DMS 273 (cell line): ENCODE measurements around the gene PLIN1.

Experiments
- DNase-seq: peaks from one replicate; lab custom pipeline; 2025; ENCODE audit not compliant: unreplicated experiment; lab: John Stamatoyannopoulos, UW

Gene PLIN1

DNA sequence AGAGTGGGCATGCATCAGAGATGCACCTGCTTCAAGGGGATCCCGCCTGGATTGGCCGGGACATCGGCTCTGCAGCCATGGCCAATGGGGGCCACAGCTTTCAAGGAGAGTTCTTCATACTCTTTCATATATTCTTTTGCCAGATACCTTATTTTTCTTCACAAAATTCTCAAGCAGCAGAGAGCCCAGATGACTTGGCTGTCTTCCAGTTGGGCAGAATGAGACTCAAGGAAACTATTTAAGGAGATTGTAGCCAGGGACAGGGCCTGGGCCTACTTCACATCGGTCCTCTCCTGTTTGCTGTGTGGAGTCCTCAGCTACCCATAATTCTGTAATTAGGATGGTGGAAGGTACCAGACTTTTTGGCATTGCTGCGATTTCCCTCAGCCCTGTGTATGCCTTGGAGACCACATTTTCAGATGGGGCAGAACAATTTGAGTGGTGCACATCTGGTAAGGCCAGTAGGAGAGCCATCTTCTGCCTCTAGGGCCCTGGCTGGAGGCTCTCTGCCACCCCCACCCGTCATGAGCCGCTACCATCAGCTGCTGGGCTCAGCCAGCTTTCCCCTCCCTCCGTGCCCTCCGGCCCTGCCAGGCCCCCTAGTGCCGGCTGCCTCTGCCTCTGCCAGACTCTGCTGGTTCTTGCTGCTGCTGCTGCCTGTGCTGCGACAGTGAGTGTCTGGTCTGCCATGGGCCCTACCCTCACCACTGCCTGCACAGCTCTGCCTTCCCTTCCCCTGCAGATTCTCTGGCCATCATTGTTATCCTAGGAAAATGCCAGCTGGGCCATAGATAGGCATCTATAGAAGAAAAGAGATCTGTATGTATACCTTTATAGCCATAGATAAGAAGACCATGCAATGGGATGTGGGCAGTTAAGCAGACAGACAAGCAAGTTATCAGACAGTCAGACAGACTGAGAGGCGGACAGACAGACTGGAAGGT, 6.7 kb downstream of the PLIN1 start:
- peak; percentile 9 for DNase-seq

DNA sequence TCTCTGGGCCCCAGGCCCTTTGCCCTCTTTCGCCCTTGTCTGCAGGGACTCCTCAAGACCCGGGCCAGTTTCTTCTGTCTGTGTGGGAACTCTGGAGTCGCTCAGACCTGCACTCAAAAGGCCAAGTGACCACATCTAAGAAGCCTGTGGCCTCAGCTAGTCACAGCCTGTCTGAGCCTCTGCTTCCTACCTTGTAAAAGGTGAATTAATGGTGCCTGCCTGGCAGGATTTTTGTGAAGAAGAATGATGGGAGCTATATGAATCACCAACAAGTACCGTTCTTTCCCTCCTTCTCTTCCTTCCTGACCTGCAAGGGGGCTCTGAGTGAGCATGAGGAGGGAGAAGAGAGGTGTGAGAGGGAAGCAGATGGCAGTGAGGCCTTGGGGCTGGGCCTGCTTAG, 7.5 kb downstream of the PLIN1 start:
- no peak for DNase-seq

DNA sequence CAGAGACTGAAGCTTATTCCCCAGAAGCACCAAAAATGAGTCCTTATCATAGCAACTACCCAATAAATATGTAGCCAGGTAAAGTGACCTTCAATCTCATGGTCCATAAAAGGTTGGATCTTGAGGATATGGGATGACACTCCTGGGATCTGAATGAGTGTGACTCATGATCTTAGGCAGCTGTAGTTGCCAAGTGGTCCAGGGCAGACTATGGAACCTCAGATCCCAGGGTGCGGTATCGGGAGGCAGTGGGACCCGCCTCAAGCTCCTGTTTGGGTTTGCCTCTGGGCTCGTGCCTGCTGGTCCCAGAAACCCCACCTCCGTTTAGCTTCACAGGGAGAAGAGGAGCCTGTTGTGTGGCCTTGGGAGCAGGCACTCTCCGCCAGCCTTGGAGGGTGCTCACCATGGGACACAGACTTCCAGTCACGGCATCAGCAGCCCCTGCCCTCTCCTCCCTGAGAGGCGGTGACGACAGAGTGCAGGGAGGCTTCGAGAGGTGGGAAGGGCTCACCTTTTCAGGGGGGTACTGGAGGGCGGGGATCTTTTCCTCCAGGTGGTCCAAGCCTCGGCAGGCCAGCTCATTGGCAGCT, 8.1 kb downstream of the PLIN1 start:
- no peak for DNase-seq

DNA sequence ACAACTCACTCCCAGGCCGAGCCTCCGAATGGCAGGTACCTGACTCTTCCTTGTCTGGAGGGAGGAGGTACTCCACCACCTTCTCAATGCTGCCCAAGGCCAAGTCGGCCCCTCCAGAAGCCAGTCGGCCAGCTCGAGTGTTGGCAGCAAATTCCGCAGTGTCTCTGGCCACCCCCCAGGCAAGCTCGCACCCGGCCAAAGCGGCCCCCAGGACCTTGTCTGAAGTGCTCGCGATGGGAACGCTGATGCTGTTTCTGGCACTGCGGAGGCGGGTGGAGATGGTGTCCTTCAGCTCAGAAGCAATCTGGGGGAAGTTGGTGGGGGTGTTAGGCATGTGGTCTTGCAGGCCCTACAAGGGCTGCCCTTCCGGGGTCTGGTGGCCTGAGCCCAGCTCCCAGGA, 9.2 kb downstream of the PLIN1 start:
- no peak for DNase-seq

DNA sequence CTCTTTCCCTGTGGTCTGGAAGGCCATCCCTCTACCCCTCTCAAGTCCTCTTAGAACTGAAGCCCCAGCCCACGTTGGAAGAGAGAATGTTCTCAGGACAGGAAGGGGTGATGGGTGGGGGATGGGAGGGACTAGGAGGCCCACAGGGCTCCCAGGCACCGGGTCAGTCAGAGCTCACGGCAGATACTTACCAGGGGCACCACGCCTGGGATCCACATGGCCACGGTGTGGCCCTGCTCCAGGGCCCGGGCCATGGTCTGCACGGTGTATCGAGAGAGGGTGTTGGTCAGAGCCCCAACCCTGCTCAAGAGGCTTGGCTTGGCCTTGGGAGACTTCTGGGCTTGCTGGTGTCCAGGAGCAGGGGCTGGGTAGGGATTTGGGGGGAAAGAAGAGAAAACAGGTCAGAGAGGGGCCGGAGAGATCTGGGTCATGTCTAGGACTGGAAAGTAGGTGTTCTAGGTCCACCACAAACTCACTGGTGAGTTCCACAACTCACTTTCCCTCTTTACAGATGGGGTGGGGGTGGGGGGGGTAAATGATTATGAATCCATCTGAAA, 9.8 kb downstream of the PLIN1 start:
- DNase-seq: no peak

DNA sequence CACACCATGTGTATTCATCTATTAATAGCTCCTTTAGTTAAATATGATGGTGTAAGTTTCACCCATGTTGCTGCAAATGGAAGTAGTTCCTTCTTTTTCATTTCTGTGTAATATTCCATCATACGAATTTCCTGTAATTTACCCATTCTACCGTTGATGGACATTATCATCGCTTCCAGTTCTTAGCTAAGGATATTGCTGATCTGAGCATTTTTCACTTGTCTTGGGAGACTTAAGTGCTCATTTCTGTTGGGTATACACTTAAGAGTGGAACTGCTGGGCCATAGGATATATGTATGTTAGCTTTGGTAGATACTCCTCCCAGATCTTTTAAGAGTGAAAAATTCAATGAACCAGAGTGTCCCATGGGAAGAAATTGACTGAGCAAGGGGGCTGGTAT, 11.0 kb downstream of the PLIN1 start:
- DNase-seq: no peak

DNA sequence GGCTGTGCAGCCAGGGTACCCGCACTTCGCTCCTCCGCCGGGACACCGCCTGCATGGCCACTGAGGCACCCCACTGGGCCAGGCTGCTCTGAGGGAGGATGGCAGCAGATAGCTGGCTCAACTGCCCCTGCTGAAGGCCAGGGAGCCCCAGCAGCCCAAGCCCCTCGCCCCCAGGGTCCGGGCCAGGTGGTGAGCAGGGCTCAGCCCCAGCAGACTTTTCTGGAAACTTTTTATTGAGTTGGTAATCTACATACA, 11.5 kb downstream of the PLIN1 start:
- DNase-seq: no peak

DNA sequence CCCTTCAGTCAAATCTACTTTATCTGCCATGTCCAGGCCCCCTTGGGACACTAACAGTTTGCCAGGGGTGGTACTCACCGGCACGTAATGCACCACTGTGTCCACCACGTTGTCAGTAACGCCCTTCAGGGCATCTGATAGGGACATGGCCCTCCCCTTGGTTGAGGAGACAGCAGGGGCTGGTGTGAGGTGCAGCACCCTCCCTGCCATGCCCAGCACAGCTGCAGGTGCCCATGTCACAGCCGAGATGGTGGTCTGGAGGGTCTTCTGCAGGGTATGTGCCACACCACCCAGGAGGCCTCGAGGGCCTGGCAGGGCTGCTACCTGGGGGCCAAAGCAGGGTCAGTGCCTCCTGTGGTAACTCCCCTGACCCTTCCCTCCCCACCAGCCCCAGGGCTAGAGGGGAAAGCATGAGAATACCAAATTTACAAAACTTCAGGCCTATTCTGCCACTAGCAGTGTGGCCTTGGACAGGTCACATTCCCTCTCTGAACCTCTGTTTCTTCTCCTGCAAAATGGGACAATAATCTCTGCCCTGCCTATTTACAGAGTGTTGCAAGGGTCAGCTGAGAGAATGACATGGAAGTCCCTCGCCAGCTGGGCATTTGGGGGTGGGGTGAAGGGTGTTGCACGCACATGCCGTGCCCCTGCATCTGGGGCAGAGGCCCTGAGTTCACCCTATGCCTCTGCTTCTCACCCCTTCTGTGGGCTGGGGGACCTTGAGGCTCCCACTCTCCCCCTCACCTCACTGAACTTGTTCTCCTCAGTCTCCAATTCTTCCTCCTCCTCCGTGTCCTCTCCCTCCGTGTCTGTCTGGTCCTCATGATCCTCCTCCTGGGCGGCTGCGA, 12.1 kb downstream of the PLIN1 start:
- DNase-seq: no peak

DNA sequence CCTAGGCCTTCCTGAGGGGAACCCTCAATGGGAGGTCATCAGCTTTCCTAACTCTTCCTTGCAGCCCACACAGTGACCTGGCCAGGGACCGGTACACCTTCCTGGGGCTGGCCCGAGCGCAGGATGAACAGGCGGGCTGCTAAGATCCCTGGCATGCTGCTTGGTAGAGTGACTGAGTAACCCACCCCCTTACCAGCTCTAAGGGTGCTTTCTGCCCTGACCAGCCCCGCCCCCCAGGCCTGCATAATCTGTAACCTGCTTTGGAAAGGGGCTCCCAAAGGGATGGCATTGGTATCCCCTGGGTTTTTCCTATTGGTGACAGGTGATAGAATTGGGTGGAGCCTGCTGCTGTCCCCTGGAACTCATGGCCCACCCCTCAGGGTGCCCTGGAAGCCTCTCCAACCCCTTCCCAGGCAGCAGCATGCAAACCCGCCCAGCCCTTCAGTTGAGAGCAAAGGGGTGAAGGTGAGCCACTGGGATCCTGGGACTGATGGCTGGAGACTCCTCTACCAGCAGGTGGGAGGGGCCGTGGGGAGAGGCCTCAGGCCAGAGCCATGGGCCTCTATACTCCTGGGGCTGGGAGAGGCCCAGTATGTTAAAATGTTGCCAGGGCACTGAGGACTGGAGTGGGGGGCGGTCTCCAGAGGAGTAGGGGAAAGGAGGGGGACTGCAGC, 12.8 kb downstream of the PLIN1 start:
- DNase-seq: no peak

DNA sequence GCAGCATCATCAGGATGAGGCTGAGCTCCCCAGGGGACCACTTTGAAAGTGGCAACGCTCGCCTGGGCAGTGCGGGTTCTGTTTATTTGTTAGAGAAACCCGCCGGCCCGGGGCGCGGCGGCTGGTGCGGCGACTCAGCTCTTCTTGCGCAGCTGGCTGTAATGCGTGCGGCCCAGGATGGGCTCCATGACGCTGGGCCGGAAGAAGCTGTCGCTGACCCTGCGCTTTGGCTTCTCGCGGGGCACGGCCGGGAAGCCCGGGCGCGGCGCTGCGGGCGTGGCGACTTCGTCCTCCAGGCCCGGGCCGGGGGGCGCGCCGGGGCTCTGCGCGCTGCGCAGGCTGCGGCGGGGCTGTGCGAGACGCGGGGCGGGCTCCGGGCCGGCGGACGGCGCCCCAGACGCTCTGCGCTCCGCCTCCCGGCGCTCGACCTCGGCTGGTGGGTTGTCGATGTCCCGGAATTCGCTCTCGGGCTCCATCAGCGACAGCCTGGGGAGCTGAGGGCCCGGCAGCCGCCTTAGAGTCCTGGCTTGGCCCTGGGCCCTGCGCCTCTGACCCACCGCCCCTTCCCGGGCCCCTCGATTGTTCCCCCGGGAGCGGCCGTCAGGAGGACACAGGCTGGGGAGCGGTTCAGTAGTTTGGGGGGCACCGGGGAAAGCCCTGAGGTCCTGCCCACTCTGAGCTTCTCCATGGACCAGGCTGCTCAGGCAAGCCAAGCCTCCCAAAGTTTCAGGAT, 13.6 kb downstream of the PLIN1 start:
- peak; percentile 69 for DNase-seq

DNA sequence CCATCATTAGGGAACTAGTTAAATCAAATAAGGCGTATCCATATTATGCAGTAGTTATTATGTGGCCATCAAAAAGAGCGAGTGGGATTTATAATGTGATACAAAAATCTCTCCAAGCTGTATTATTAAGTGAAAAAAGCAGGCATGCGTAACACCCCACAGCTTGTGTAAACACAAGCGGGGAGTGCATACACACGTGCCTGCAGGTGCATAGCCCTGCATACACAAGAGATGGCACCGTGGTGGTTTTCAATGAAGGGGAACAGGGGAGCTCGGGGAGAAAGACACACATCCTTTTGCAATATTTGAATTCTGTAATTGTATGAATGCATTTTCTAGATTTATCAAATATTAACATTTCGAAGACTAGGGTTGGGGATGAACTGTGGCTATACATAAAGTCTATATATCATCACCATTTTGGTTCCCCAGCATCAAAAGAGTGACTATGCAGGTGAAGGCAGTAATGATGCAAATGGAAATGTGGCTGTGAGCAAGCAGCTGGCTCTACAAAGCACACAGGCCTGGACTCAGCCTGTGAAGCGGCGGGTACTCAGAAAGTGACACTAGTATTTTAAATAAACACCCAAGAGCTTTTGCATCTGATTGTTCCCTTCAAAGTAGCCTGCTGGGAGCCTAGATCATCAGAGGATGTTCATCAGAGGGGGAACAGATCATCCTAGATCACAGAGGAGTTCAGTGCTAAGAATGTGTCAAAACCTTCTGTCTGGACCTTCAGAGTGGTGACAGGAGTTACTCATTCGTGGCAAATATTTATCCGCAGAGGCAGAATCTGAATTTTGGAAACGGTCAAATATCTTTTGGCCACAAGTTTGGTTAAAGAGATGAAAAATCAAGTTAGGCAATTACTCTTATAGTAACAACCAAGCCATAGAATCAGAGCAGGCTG, 14.5 kb downstream of the PLIN1 start:
- peak; percentile 12 for DNase-seq

DNA sequence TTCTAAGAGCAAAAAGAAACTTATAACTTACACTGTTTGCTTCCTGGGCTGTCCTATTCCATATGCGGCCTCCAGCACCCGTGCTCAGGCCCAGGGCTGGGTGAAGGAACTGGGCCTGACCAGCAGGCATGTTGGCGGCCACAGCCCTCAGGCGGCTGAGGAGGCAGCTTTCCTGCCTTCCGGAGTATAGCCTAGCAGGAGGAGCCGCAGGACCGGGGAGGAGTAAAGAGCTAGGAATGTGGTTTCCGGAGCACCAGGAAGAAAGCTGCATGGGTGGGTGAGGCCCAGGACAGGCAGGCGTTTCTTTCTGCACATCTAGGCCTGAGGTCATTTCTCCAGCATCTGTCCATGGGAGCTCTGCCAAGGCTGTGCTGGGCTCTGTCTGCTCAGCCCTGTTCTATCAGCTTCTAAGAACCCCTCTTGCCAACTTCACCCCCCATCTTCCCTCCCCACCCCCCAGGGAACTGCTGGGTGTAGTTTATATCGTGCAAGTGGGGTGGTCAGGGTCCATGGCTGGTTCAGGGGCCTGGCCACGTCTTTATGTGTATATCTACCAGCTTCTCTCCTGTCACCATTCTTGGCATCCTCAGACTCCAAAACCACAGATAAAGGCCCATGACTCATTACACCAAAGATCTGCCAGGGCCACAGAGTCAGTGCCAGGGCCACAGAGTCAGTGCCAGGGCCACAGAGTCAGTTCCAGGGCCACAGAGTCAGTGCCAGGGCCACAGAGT, 16.1 kb downstream of the PLIN1 start:
- peak; percentile 78 for DNase-seq

DNA sequence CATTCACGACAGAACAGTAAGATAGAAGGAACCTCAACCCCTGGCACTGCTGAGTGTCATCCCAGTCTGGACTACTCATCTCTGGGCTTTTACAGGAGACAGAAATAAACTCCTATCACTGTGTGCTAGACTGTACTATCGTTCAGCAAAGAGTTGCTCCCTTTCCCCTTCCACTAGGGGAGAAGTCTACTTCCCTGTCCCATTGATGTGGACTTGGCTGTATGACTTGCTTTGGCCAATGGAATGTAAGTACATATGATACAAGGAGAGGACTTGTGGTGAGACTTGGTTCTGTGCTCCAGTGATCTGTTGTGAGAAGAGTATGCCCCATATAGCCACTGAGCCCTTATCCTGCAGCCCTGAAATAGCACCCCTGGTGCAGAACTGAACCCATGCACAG, 18.6 kb downstream of the PLIN1 start:
- no peak for DNase-seq

DNA sequence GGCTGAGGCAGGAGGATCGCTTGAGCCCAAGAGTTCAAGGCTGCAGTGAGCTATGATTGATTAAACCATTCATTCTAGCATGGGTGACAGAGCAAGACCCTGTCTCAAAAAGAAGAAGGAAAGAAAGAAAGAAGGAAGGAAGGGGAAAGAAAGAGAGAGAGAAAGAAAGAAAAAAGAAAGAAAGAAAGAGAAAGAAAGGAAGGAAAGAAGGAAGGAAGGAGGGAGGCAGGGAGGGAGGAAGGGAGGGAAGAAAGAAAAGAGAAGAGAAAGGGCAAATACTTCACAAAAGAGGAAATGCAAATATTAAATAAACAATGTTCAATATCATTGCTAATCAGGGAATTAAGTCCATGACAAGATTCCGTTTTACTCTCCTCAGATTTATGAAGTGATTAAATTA, 19.9 kb downstream of the PLIN1 start:
- no peak for DNase-seq

DNA sequence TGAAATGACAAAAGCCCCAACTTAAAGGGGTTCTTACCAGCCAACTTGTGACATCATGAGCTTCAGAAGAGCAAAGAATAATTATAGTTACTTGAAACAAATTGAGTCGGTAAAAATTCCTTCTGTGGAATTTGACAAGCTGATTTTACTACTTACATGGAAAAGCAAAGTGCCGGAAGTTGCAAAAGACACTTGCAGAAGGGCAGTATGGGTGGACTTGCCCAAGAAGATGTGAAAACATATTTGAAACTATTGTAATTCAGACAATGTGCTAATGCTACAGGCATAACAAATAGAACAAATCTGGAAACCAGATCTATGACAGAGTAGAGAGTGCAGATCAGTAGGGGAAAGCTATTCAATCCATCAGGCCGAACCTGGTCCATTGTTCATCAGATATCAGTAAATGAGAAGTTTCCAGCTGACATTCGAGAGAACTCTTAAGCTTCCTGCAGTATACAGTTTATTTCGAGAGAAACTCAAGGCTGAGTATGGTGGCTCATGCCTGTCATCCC, 21.4 kb downstream of the PLIN1 start:
- no peak for DNase-seq

DNA sequence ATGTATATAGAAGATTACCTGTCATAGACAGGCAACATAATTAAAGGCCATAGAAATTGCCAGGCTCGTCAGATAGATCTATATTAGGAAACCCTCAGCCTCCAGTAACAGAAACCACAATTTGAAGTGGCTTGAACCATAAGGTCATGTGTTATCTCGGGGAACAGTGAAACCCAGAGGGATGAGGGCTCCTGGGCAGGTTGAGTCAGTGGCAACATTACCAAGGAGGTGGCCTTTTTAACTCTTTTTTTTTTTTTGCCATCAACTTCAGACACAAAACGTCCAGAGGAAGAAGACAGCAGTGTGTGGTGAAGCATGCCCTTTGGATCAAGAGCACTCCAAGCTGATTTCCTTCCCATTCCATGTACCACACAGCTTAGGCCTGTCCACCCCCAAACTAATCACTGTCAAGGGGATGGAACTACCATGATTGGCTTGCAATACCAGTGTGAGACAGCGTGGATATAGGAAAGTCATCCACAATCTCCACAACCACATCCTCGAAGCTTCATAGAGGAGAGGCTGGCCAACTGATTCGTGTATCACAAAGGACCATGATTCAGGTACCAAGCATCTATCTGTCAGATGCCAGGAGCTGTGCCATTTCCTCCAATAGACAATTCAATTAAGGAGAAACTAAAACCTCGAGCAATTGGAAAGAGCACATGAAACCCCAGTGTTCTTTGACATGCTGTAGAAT, 22.9 kb downstream of the PLIN1 start:
- DNase-seq: no peak

DNA sequence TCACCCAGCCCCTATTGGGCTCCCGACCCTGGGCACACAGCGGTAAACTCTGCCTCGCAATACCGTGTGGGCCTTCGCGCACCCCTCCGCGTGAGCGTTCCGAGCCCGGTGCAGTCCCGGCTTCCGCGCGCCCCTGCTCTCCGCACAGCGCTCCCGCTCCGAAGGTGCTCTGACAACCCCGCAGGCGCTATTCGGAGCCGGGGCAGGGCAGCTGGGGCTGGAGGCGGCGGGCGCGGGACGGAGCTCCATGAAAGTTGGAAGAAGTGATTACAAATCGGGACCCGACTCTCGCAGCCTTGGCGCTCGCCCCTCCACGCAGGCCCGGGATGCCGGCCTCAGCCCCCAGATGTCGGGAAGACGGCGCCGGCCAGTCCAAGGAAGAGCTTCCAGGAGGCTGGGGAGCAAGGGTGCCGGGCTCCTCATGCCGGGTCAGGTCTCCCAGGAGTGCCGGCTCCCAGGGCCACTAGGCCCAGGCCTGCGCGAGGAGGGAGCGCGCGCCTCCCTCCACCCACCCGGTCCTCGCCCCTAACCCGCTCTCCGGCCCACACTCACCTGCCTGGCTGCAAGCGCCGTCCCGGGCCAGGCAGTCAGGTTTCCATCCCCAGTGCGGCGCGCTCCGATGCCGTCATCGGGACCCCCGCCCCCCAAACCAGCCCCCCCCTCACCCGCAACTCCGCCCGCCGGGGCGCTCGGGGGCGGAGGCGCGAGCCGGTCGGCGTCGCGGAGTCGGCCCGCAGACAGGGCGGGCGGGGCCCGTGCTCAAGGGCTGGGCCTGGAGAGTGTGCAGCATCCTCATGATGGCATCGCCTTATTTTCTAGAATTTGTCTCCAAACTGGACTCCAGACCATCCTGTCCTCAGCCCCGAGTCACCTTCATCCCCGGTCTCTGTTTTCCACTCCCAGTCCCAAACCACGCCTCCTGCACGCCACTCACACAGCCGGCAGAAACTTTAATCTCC, 24.0 kb downstream of the PLIN1 start, which contains the start of gene KIF7:
TSS of gene KIF7 (minus strand) at position 621 of the 959 bp plus-strand sequence. CDS start 2,537 bp downstream, outside the sequence.
- DNase-seq: peak; percentile 73
